Coronary artery (tissue), 2 donors: ENCODE measurements around the gene PHRF1.
"Not testable (repeated sequence)": the region's sequence is repeated elsewhere in the genome, so short reads cannot be mapped to it uniquely, and the experiment has no call there.

Experiments used
- DNase-seq: peaks from one replicate; pipeline ENCODE4 v3.0.0-alpha.2; 2017; ENCODE audit warnings: low spot score
- H3K27ac ChIP-seq, 2 donors: fragments of 200-600 bp; sonication (generic); one replicate each; pipeline ENCODE4 v1.5.1; 2016 to 2019
- H3K4me3 ChIP-seq: fragments of 200-600 bp; sonication (generic); 2 replicates; pipeline ENCODE4 v1.5.1; 2016; ENCODE audit warnings: mild to moderate bottlenecking, moderate library complexity
- CTCF ChIP-seq: fragments of 200-600 bp; sonication (generic); IDR thresholded peaks from one replicate; pipeline ENCODE4 v1.5.1; 2019; ENCODE audit warnings: antibody characterized with exemption

The PHRF1 gene

GRCh38 chr11:645536-645935 is 69.3 kb downstream of the PHRF1 start:
- no peak overlapping the region for H3K27ac ChIP-seq
- no peak overlapping the region for H3K4me3 ChIP-seq
- no peak for TF ChIP-seq CTCF
- DNase-seq: no peak

GRCh38 chr11:646214-646613 is 69.9 kb downstream of the PHRF1 start:
- no peak for DNase-seq
- Histone ChIP-seq H3K27ac (no peak overlapping the region), H3K4me3 (no peak overlapping the region)
- TF ChIP-seq CTCF: no peak

GRCh38 chr11:647672-648158 is 71.4 kb downstream of the PHRF1 start:
- not testable (repeated sequence) for H3K4me3 ChIP-seq, DNase-seq, H3K27ac ChIP-seq

GRCh38 chr11:650482-650881 is 74.2 kb downstream of the PHRF1 start:
- TF ChIP-seq CTCF: no peak
- no peak overlapping the region for H3K4me3 ChIP-seq
- H3K27ac ChIP-seq: no peak overlapping the region
- DNase-seq: no peak

GRCh38 chr11:653136-653535 is 76.9 kb downstream of the PHRF1 start:
- not testable (repeated sequence) for H3K27ac ChIP-seq, DNase-seq, H3K4me3 ChIP-seq

- no peak overlapping the region for H3K4me3 ChIP-seq
- H3K27ac ChIP-seq: no peak overlapping the region
- no peak for DNase-seq
- no peak for TF ChIP-seq CTCF
Observed at GRCh38 chr11:653837-654236, 77.6 kb downstream of the PHRF1 start.

- DNase-seq, H3K4me3 ChIP-seq, H3K27ac ChIP-seq: not testable (repeated sequence)
Observed at GRCh38 chr11:654444-654843, 78.2 kb downstream of the PHRF1 start.

GRCh38 chr11:655036-655726 is 78.9 kb downstream of the PHRF1 start:
- no peak overlapping the region for H3K4me3 ChIP-seq
- no peak overlapping the region for H3K27ac ChIP-seq
- no peak for TF ChIP-seq CTCF
- no peak for DNase-seq

- no peak for TF ChIP-seq CTCF
- no peak overlapping the region for H3K4me3 ChIP-seq
- no peak for DNase-seq
- no peak overlapping the region for H3K27ac ChIP-seq
Observed at GRCh38 chr11:656426-656825, 80.2 kb downstream of the PHRF1 start.
